Panc1 (cell line): ENCODE data around the gene UBE2G2. TPM values are rescaled to one million over a fixed set of nuclear protein-coding genes. Genes with fewer than 3 reads are reported as not detected.

Experiments
- ATAC-seq: fragments of 200-7000 bp; cut with Tn5 transposase; 2 replicates; pipeline ENCODE4 v1.9.1; 2020; ENCODE audit warnings: mild to moderate bottlenecking, moderate library complexity
- BruUV-seq: library from RNA; stranded (reverse); fragments of 400-500 nt; replicated peaks from 2 replicates; lab custom pipeline; 2021; lab: Mats Ljungman, UMichigan
- CTCF ChIA-PET: fragments of 300-600 bp; sonication (Branson Sonifier 250); formaldehyde crosslinking; loops from one replicate; lab custom pipeline; 2022; ENCODE audit warnings: antibody characterized with exemption; lab: Charles Lee
- POLR2A ChIA-PET: fragments of 300-600 bp; sonication (Branson Sonifier 250); formaldehyde crosslinking; loops from one replicate; lab custom pipeline; 2022; ENCODE audit warnings: antibody characterized with exemption; lab: Charles Lee
- DNase-seq: peaks from one replicate; pipeline ENCODE4 v3.0.0-alpha.2; 2010; ENCODE audit warnings: low read depth, low spot score
- H3K27ac ChIP-seq: 2 replicates; pipeline ENCODE4 v1.5.1; 2011; ENCODE audit warnings: mild to moderate bottlenecking, low read length, inconsistent platforms
- H3K27me3 ChIP-seq: fragments of 200-500 bp; sonication (Bioruptor generic); 2 replicates; pipeline ENCODE4 v1.6.0; 2014; ENCODE audit warnings: low read length, inconsistent platforms; ENCODE audit not compliant: control insufficient read depth, insufficient read depth
- H3K36me3 ChIP-seq: fragments of 200-500 bp; sonication (Bioruptor generic); 2 replicates; pipeline ENCODE4 v1.5.1; 2014; ENCODE audit warnings: inconsistent platforms, mild to moderate bottlenecking, low read length, moderate library complexity; ENCODE audit not compliant: control insufficient read depth, insufficient read depth
- H3K4me1 ChIP-seq: 2 replicates; pipeline ENCODE4 v1.5.1; 2011; ENCODE audit warnings: inconsistent platforms, mild to moderate bottlenecking, low read length, moderate library complexity; ENCODE audit not compliant: control insufficient read depth, insufficient read depth
- H3K4me3 ChIP-seq, 2 experiments: 2 replicates each; pipeline ENCODE4 v1.5.1; 2011 to 2012; ENCODE audit warnings: low read depth in 2 of 2, low read length in 2 of 2, mild to moderate bottlenecking in 2 of 2, inconsistent platforms in 1 of 2, moderate library complexity in 1 of 2
- H3K9me3 ChIP-seq: fragments of 200-500 bp; sonication (Bioruptor generic); 2 replicates; pipeline ENCODE4 v1.5.1; 2014; ENCODE audit warnings: low read depth, mild to moderate bottlenecking, inconsistent platforms, low read length, moderate library complexity; ENCODE audit not compliant: control insufficient read depth, insufficient read depth
- CTCF ChIP-seq: fragments of 450-650 bp; IDR thresholded peaks from 2 replicates; pipeline ENCODE4 v1.5.1; 2017; ENCODE audit warnings: mild to moderate bottlenecking
- POLR2AphosphoS5 ChIP-seq: IDR thresholded peaks from 2 replicates; pipeline ENCODE4 v1.6.1; 2012; ENCODE audit warnings: mild to moderate bottlenecking, low read depth, low read length, moderate library complexity
- SIN3A ChIP-seq: IDR thresholded peaks from 2 replicates; pipeline ENCODE4 v1.6.1; 2012; ENCODE audit warnings: low read depth, mild to moderate bottlenecking, low read length, moderate library complexity, borderline replicate concordance; ENCODE audit not compliant: insufficient read depth
- in situ Hi-C: cut with HindIII; loops from 2 replicates; pipeline ENCODE4 v1.10.0; 2016; ENCODE audit warnings: low sequenced_read_pairs, low pct_unique_long_range_greater_than_20kb
- intact Hi-C: fragments of 100-400 bp; cut with micrococcal nuclease; formaldehyde crosslinking; loops from one replicate; pipeline ENCODE4 v1.10.0; 2022; ENCODE audit not compliant: unreplicated experiment
- total RNA-seq: library from RNA; stranded (reverse); gene quantifications from one replicate; pipeline ENCODE4 v1.2.1, GENCODE V29; 2021; ENCODE audit not compliant: unreplicated experiment
- TF ChIP-seq, protein P1 (sequence below), 2 experiments: IDR thresholded peaks; 2 replicates each; pipeline ENCODE4 v1.6.1; 2011 to 2012; ENCODE audit warnings: low read depth in 2 of 2, control low read depth in 1 of 2, low read length in 1 of 2, mild to moderate bottlenecking in 1 of 2, moderate library complexity in 1 of 2; ENCODE audit not compliant: insufficient read depth in 1 of 2

UBE2G2 gene
- total RNA-seq, 1 experiment from 2014 or later: 77.4 TPM

DNA sequence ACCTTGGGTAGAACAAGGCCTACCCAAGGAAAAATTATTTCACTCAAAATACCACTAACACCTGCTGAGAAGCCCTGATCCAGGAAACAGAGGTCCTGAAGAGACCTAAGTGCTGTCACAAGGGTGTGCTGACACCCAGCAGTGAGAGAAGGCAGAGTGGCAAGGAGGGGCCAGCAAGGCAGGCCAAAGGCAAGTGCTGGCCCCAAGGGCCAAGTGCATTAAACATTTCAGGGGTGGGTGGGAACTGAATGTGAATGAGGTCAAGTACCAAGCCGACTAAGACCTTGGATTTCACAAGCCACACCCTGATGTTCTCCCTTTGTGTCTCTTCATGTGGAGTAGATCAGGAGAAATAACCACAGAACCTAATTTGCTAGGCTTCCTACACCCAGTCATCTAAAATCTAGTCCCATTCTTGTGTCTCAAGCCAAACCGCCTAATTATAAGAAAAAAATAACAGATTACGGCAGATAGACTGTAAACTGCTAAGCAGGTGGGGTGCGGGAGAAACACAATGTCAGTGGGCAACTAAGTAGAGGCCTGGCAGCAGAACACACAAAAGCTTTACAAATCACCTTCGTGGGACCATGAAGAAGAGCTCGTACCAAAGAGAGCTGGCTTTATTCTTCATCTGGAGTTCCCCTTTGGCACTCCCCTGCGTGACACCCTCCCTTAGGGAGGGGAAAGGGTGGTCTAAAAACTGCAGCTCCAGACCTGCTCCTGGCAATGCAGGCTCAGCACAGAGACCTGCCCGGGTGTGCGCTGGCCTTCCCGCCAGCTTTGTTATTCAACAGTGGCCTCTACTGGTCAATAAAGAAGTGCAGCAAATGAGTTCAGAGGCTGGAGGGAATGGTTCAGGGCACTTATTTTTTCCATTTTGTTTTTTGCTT, 8.7 kb downstream of the UBE2G2 start:
- ChIA-PET CTCF (interaction anchor here (0.6 to 1.3 kb wide), 4 partner anchors 14 to 282 kb away, joined by 3 to 9 read pairs (median 6); no protein-coding TSS in a partner anchor), POLR2A (no interaction called here)
- no peaks in the 10 kb centered on the region; the same call in 1 of the 2 replicates for H3K36me3 ChIP-seq
- intact Hi-C loops: no loop called here
- H3K27me3 ChIP-seq: no peaks in the 10 kb centered on the region
- TF ChIP-seq CTCF: peak; percentile 82
- TF ChIP-seq SIN3A: no peak
- ATAC-seq (peak; percentile 96), DNase-seq (no peak)
- H3K4me3 ChIP-seq: no peak overlapping the region
- no peaks in the 10 kb centered on the region for H3K9me3 ChIP-seq
- no peaks in the 10 kb centered on the region for H3K4me1 ChIP-seq
- H3K27ac ChIP-seq: no peak overlapping the region
- BruUV-seq: no TSS peak
- in situ Hi-C loops: no loop called here

DNA sequence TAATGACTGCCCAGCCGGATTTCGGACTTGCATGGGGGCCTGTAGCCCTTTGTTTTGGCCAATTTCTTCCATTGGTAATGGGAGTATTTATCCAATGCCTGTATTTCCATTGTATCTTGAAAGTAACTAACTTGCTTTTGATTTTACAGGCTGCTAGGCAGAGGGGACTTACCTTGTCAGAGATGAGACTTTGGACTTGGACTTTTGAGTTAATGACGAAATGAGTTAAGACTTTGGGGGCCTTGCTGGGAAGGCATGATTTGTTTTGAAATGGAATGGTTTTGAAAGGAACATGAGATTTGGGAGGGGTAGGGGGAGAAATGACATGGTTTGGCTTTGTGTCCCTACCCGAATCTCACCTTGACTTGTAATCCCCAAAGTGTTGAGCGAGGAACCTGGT, 9.6 kb downstream of the UBE2G2 start:
- Histone ChIP-seq H3K36me3 (no peaks in the 10 kb centered on the region), H3K9me3 (no peaks in the 10 kb centered on the region), H3K27me3 (no peaks in the 10 kb centered on the region), H3K4me3 (no peak overlapping the region), H3K27ac (no peak overlapping the region), H3K4me1 (no peaks in the 10 kb centered on the region)
- in situ Hi-C loops: no loop called here
- intact Hi-C loops: no loop called here
- CTCF ChIA-PET: no interaction called here
- POLR2A ChIA-PET: no interaction called here
- no peak for TF ChIP-seq CTCF
- TF ChIP-seq, protein P1, sequence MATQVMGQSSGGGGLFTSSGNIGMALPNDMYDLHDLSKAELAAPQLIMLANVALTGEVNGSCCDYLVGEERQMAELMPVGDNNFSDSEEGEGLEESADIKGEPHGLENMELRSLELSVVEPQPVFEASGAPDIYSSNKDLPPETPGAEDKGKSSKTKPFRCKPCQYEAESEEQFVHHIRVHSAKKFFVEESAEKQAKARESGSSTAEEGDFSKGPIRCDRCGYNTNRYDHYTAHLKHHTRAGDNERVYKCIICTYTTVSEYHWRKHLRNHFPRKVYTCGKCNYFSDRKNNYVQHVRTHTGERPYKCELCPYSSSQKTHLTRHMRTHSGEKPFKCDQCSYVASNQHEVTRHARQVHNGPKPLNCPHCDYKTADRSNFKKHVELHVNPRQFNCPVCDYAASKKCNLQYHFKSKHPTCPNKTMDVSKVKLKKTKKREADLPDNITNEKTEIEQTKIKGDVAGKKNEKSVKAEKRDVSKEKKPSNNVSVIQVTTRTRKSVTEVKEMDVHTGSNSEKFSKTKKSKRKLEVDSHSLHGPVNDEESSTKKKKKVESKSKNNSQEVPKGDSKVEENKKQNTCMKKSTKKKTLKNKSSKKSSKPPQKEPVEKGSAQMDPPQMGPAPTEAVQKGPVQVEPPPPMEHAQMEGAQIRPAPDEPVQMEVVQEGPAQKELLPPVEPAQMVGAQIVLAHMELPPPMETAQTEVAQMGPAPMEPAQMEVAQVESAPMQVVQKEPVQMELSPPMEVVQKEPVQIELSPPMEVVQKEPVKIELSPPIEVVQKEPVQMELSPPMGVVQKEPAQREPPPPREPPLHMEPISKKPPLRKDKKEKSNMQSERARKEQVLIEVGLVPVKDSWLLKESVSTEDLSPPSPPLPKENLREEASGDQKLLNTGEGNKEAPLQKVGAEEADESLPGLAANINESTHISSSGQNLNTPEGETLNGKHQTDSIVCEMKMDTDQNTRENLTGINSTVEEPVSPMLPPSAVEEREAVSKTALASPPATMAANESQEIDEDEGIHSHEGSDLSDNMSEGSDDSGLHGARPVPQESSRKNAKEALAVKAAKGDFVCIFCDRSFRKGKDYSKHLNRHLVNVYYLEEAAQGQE (IDR thresholded peaks at IDR 0.05; ENCODE audit: insufficient read depth in 1 of 2, low read depth in 2 of 2, low read length in 1 of 2): no peak
- TF ChIP-seq POLR2AphosphoS5: no peak
- TF ChIP-seq SIN3A: no peak
- BruUV-seq: no TSS peak
- ATAC-seq (no peak), DNase-seq (no peak)
